Transverse colon (tissue), 3 donors: ENCODE data around the gene LRP5.

Experiments
- CTCF ChIP-seq, 5 experiments: fragments of 200-600 bp in 3 of 5; fragments of 450-650 bp in 2 of 5; sonication (generic) in 3 of 5; IDR thresholded peaks; 1 replicate in 2 of 5; 2 replicates in 3 of 5; pipeline ENCODE4 v1.5.1; 2016 to 2017; ENCODE audit warnings: antibody characterized with exemption in 5 of 5, inconsistent platforms in 3 of 5, mild to moderate bottlenecking in 2 of 5, moderate library complexity in 1 of 5
- EP300 ChIP-seq: sonication (generic); formaldehyde crosslinking; IDR thresholded peaks from one replicate; pipeline ENCODE4 v1.6.1; 2017; ENCODE audit warnings: antibody characterized with exemption, low read depth

DNA sequence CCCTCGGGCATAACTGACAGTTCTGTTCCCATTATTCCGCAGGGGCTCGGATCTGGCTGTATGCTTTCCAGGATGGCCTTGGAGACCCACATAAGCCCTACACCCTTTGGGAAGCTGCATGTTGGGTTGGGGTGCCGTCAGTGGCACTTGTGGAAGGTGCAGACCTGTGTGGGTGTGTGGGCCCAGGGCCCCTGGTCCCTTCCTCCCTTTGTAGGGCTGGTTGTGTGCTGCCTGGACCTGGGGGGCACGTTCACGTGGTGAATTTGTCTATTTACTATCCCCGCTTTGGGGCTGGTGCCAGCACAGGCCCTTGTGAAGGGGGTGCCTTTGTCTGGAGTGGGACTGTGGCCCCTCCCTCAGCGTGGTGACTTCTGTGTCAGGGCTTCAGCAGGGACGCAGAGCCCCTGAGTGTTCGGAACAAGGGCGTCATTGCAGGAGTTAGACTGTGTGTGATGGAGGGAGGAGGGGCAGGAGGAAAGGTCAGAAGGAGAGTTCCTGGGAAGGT, 133.2 kb downstream of the LRP5 start:
- TF ChIP-seq CTCF (IDR thresholded peaks at IDR 0.05), result no peak
- no peak for TF ChIP-seq EP300
